ENCODE data around the gene APOE.

DNA sequence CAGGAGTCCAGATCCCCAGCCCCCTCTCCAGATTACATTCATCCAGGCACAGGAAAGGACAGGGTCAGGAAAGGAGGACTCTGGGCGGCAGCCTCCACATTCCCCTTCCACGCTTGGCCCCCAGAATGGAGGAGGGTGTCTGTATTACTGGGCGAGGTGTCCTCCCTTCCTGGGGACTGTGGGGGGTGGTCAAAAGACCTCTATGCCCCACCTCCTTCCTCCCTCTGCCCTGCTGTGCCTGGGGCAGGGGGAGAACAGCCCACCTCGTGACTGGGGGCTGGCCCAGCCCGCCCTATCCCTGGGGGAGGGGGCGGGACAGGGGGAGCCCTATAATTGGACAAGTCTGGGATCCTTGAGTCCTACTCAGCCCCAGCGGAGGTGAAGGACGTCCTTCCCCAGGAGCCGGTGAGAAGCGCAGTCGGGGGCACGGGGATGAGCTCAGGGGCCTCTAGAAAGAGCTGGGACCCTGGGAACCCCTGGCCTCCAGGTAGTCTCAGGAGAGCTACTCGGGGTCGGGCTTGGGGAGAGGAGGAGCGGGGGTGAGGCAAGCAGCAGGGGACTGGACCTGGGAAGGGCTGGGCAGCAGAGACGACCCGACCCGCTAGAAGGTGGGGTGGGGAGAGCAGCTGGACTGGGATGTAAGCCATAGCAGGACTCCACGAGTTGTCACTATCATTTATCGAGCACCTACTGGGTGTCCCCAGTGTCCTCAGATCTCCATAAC is at the start of gene APOE:
- TF ChIP-seq CTCF (IDR thresholded peaks at IDR 0.05) (no peak), POLR2A (IDR thresholded peaks at IDR 0.05) (peak in 1 of 4 donors; percentile 13)

All from esophagus squamous epithelium (tissue), 4 donors.